HEK293T (cell line): Measurements from ENCODE around the gene GFER.
"Not testable (repeated sequence)": the region's sequence is repeated elsewhere in the genome, so short reads cannot be mapped to it uniquely, and the experiment has no call there.

Source experiments
- CTCF ChIA-PET: fragments of 350-600 bp; formaldehyde crosslinking; extraction: SDS; loops from one replicate; lab custom pipeline; 2021; ENCODE audit warnings: antibody characterized with exemption, inconsistent platforms; lab: Yijun Ruan, JAX
- POLR2A ChIA-PET: fragments of 350-600 bp; formaldehyde crosslinking; extraction: SDS; loops from one replicate; lab custom pipeline; 2020; ENCODE audit warnings: antibody characterized with exemption, inconsistent platforms; lab: Yijun Ruan, JAX
- DNase-seq: peaks from one replicate; pipeline ENCODE4 v3.0.0; 2012; ENCODE audit warnings: mixed read lengths; ENCODE audit errors: extremely low spot score
- ARNT ChIP-seq: fragments of 450-650 bp; IDR thresholded peaks from 2 replicates; pipeline ENCODE4 v1.6.1; 2017; ENCODE audit warnings: mild to moderate bottlenecking
- BHLHE40 ChIP-seq: fragments of 450-650 bp; IDR thresholded peaks from 2 replicates; pipeline ENCODE4 v1.6.1; 2016; ENCODE audit warnings: mild to moderate bottlenecking, moderate library complexity, borderline replicate concordance
- CTBP1 ChIP-seq: fragments of 450-650 bp; IDR thresholded peaks from 2 replicates; pipeline ENCODE4 v1.6.1; 2016; ENCODE audit warnings: borderline replicate concordance
- ELF4 ChIP-seq: fragments of 450-650 bp; IDR thresholded peaks from 2 replicates; pipeline ENCODE4 v1.6.1; 2017; ENCODE audit warnings: antibody characterized with exemption
- FOXA1 ChIP-seq: fragments of 450-650 bp; IDR thresholded peaks from 2 replicates; pipeline ENCODE4 v1.6.1; 2016; ENCODE audit warnings: mild to moderate bottlenecking
- FOXK2 ChIP-seq: fragments of 450-650 bp; IDR thresholded peaks from 2 replicates; pipeline ENCODE4 v1.6.1; 2016; ENCODE audit warnings: mild to moderate bottlenecking
- FOXM1 ChIP-seq: fragments of 450-650 bp; IDR thresholded peaks from 2 replicates; pipeline ENCODE4 v1.6.1; 2017; ENCODE audit warnings: mild to moderate bottlenecking, borderline replicate concordance
- HDGF ChIP-seq: fragments of 450-650 bp; IDR thresholded peaks from 2 replicates; pipeline ENCODE4 v1.6.1; 2017; ENCODE audit warnings: antibody characterized with exemption, borderline replicate concordance
- L3MBTL2 ChIP-seq: fragments of 450-650 bp; conservative IDR thresholded peaks from 2 replicates; pipeline ENCODE4 v1.6.1; 2016; ENCODE audit warnings: mild to moderate bottlenecking
- LEF1 ChIP-seq: fragments of 450-650 bp; IDR thresholded peaks from 2 replicates; pipeline ENCODE4 v1.6.1; 2017; ENCODE audit warnings: mild to moderate bottlenecking, borderline replicate concordance
- NFRKB ChIP-seq: fragments of 450-650 bp; IDR thresholded peaks from 2 replicates; pipeline ENCODE4 v1.6.1; 2016; ENCODE audit warnings: mild to moderate bottlenecking, moderate library complexity
- PKNOX1 ChIP-seq: fragments of 450-650 bp; IDR thresholded peaks from 2 replicates; pipeline ENCODE4 v1.6.1; 2016
- SP1 ChIP-seq: fragments of 450-650 bp; IDR thresholded peaks from 2 replicates; pipeline ENCODE4 v1.6.1; 2017
- SUZ12 ChIP-seq: fragments of 450-650 bp; IDR thresholded peaks from 2 replicates; pipeline ENCODE4 v1.6.1; 2016; ENCODE audit warnings: mild to moderate bottlenecking
- TARDBP ChIP-seq: fragments of 450-650 bp; IDR thresholded peaks from 2 replicates; pipeline ENCODE4 v1.6.1; 2016
- ZNF384 ChIP-seq: fragments of 450-650 bp; IDR thresholded peaks from 2 replicates; pipeline ENCODE4 v1.6.1; 2016

GFER gene

DNA sequence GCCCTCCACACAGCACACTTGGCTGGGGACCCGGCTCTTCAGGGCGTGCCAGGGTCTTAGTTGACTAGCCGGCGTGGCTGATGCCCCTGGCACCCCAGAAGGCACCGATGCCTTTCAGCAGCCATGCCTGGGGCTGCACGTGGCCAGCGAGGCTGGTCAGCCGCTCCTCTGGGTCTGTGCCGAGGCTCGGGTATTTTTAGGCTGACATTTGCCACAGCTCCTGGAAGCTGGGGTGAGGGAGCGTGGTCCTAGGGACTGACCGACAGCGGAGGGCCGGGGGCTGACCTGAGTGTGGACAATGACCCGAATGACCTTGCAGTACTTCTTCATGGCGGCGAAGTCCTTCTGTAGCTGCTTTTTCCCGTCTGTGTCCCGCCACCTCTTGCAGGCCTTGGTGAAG, 33.4 kb upstream of the GFER start:
- ChIA-PET POLR2A (interaction anchor here (0.6 to 3.7 kb wide), 3 partner anchors 10 to 20 kb away, joined by 3 to 41 read pairs (median 5); partner anchors contain the start of gene RPS2), CTCF (interaction anchor here (1.6 to 5.9 kb wide), 2 partner anchors 10 to 21 kb away, joined by 4 to 36 read pairs; no protein-coding TSS in a partner anchor)
- TF ChIP-seq L3MBTL2: no peak
- no peak for TF ChIP-seq BHLHE40
- no peak for DNase-seq

DNA sequence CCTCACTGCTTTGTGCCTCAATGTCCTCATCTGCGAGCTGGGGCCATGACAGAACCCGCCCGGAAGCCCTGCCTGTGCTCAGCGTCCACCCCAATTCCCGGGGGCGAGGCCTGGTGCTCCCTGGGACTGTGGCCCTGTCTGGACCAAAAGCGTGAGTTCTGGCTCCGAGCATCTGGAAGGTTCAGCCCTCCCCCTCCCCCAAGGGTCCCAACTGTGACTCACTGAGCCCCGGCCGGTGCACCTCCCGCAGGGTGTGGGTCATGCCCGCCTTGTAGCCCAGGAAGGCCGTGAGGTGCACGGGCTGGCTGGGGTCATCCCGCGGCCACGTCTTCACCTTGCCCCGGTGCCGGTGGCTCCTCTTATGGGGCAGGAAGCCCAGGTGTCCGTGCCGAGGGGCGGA, 30.3 kb upstream of the GFER start:
- no peak for TF ChIP-seq TARDBP
- TF ChIP-seq SP1: no peak
- TF ChIP-seq HDGF: no peak
- TF ChIP-seq CTBP1: no peak
- no peak for TF ChIP-seq FOXA1
- TF ChIP-seq ARNT: no peak
- TF ChIP-seq FOXK2: no peak
- TF ChIP-seq FOXM1: no peak
- TF ChIP-seq PKNOX1: no peak
- no peak for TF ChIP-seq ELF4
- no peak for TF ChIP-seq ZNF384
- no peak for TF ChIP-seq LEF1
- no peak for TF ChIP-seq NFRKB
- TF ChIP-seq SUZ12: no peak
- no peak for TF ChIP-seq BHLHE40
- no peak for TF ChIP-seq L3MBTL2
- no peak for DNase-seq
- CTCF ChIA-PET: interaction anchor here (1.5 to 5.9 kb wide), 3 partner anchors 11 to 30 kb away, joined by 6 to 36 read pairs (median 7); partner anchors contain the start of gene MSRB1
- POLR2A ChIA-PET: interaction anchor here (0.7 to 4.1 kb wide), 3 partner anchors 10 to 18 kb away, joined by 3 to 26 read pairs (median 3); partner anchors contain the start of genes RPS2 and TBL3

GRCh38 chr16:1957434-1958142, 26.4 kb upstream of the GFER start:
- ChIA-PET CTCF (interaction anchor here (0.7 to 1.1 kb wide), 3 partner anchors 11 to 34 kb away, joined by 3 to 6 read pairs (median 3); no protein-coding TSS in a partner anchor), POLR2A (interaction anchor here (1.1 to 4.1 kb wide), 5 partner anchors 8 to 28 kb away, joined by 3 to 26 read pairs (median 3); partner anchors contain the start of genes MSRB1 and RPS2)
- DNase-seq: not testable (repeated sequence)

DNA sequence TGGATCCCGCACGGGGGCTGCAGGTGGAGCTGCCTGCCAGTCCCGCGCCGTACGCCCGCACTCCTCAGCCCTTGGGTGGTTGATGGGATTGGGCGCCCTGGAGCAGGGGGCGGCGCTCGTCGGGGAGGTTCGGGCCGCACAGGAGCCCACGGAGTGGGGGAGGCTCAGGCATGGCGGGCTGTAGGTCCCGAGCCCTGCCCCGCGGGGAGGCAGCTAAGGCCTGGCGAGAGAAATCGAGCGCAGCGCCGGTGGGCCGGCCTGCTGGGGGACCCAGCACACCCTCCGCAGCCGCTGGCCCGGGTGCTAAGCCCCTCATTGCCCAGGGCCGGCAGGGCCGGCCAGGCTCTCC, 25.9 kb upstream of the GFER start:
- CTCF ChIA-PET: interaction anchor here (0.7 to 1.1 kb wide), 3 partner anchors 12 to 35 kb away, joined by 3 to 6 read pairs (median 3); no protein-coding TSS in a partner anchor
- not testable (repeated sequence) for DNase-seq
- POLR2A ChIA-PET: interaction anchor here (0.7 to 2.2 kb wide), 5 partner anchors 11 to 29 kb away, joined by 3 to 7 read pairs (median 3); partner anchors contain the start of gene MSRB1

DNA sequence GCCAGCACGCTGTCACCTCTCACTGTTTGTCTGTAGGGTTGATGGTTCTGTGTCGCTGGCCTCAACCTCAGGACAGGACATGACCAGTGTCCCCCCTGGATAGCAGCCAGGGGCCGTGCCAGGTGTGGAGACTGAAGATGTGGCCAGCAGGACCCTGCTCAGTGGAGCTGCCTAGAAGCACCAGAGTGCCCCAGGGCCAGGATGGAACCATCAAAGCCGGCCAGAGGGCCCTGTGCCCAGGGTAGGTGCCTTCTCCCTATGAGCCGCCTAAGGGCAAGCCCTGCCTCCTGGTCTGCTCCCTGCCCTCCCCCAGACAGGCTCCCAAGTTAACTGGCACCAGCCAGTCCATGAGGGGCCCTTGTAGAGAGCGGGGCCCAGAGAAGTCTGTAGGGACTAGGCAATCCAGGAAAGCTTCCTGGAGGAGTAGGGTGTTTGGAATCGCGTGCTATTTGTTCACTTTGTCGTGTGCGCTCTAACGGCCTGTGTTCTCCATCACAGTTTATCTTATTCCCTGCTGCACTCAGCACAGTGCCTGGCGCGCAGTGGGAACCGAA, 25.2 kb upstream of the GFER start:
- TF ChIP-seq HDGF (no peak), FOXM1 (no peak), CTBP1 (no peak), SUZ12 (no peak), FOXK2 (no peak), ARNT (no peak)
- CTCF ChIA-PET: interaction anchor here (1.1 to 1.3 kb wide), 2 partner anchors 12 to 17 kb away, joined by 3 to 4 read pairs; no protein-coding TSS in a partner anchor
- no peak for DNase-seq
- POLR2A ChIA-PET: interaction anchor here (0.7 to 3.6 kb wide), 4 partner anchors 10 to 177 kb away, joined by 3 to 29 read pairs (median 4); partner anchors contain the start of genes MSRB1, NUBP2 and SPSB3

- POLR2A ChIA-PET: interaction anchor here (1.0 to 3.6 kb wide), 7 partner anchors 7 to 196 kb away, joined by 3 to 33 read pairs (median 10); partner anchors contain the start of genes MSRB1, NUBP2, SPSB3 and TBL3
- CTCF ChIA-PET: interaction anchor here (1.1 to 1.3 kb wide), 2 partner anchors 13 to 18 kb away, joined by 3 to 4 read pairs; no protein-coding TSS in a partner anchor
- no peak for TF ChIP-seq TARDBP
- TF ChIP-seq SP1: no peak
- TF ChIP-seq ARNT: no peak
- no peak for TF ChIP-seq FOXK2
- no peak for TF ChIP-seq LEF1
- TF ChIP-seq FOXA1: no peak
- TF ChIP-seq ELF4: no peak
- TF ChIP-seq PKNOX1: no peak
- TF ChIP-seq NFRKB: no peak
- TF ChIP-seq FOXM1: no peak
- no peak for TF ChIP-seq ZNF384
- TF ChIP-seq L3MBTL2: no peak
- TF ChIP-seq BHLHE40: no peak
- TF ChIP-seq HDGF: no peak
- TF ChIP-seq CTBP1: no peak
- no peak for TF ChIP-seq SUZ12
Measured at GRCh38 chr16:1959269-1960039, 24.5 kb upstream of the GFER start, which contains the start of gene NDUFB10. Gene NDUFB10, plus strand, starts transcription at chr16:1959538. Its CDS starts 87 bp downstream, at chr16:1959625.

More at GRCh38 chr16:1959269-1960039, 24.5 kb upstream of the GFER start, which contains the start of gene NDUFB10:
- DNase-seq: peak; percentile 92
